HepG2 (cell line): ENCODE data around the gene IGFALS. TPM values are rescaled to one million over a fixed set of nuclear protein-coding genes. Genes with fewer than 3 reads are reported as not detected.

ENCODE experiments used
- AHDC1 ChIP-seq: sonication (generic); formaldehyde crosslinking; IDR thresholded peaks from 2 replicates; pipeline ENCODE4 v1.5.1; 2020; ENCODE audit warnings: mild to moderate bottlenecking, missing genetic modification reagents, borderline replicate concordance
- ATF5 ChIP-seq: sonication (generic); formaldehyde crosslinking; IDR thresholded peaks from 2 replicates; pipeline ENCODE4 v1.4.0; 2020; ENCODE audit warnings: mild to moderate bottlenecking, low read depth, missing genetic modification reagents
- HOXA3 ChIP-seq: sonication (generic); formaldehyde crosslinking; IDR thresholded peaks from 2 replicates; pipeline ENCODE4 v1.5.0; 2020; ENCODE audit warnings: missing genetic modification reagents
- ZNF337 ChIP-seq: sonication (generic); formaldehyde crosslinking; IDR thresholded peaks from 2 replicates; pipeline ENCODE4 v1.5.1; 2020; ENCODE audit warnings: missing genetic modification reagents, low read depth, mild to moderate bottlenecking, borderline replicate concordance
- ZNF652 ChIP-seq: IDR thresholded peaks from 2 replicates; pipeline ENCODE4 v1.6.1; 2016; ENCODE audit warnings: low read depth, borderline replicate concordance
- ZNF788 ChIP-seq: sonication (generic); formaldehyde crosslinking; IDR thresholded peaks from 2 replicates; pipeline ENCODE4 v1.5.0; 2020; ENCODE audit warnings: mild to moderate bottlenecking, missing genetic modification reagents, borderline replicate concordance
- polyA plus RNA-seq, 8 experiments: library from polyadenylated mRNA; depleted of rRNA in 3 of 8; stranded (reverse) in 7 of 8; unstranded in 1 of 8; fragments of >200 nt; fragmentation: Illumina TruSeq in 4 of 8; extraction: Trizol in 4 of 8; gene quantifications; 2 replicates each; pipeline versions ENCODE4 v1.2.1 to v1.2.3, GENCODE V29; 2011 to 2016; ENCODE audit warnings: low read depth in 4 of 8, missing spikeins in 1 of 8, mixed read lengths in 1 of 8; ENCODE audit not compliant: insufficient read depth in 1 of 8
- total RNA-seq, 5 experiments: library from RNA; depleted of rRNA; stranded (reverse); fragments of >200 nt; fragmentation: Illumina TruSeq; extraction: Trizol; gene quantifications; 2 replicates each; pipeline ENCODE4 v1.2.3, GENCODE V29; 2016; ENCODE audit warnings: low read depth in 1 of 5
- TF ChIP-seq, protein P1 (sequence below): sonication (generic); formaldehyde crosslinking; IDR thresholded peaks from 2 replicates; pipeline ENCODE4 v1.4.0; 2020; ENCODE audit warnings: missing genetic modification reagents, borderline replicate concordance
- TF ChIP-seq, protein P2 (sequence below): sonication (generic); formaldehyde crosslinking; IDR thresholded peaks from 2 replicates; pipeline ENCODE4 v1.9.0; 2022; ENCODE audit warnings: missing genetic modification reagents, mild to moderate bottlenecking, borderline replicate concordance

Gene IGFALS
- total and polyA plus RNA-seq, 2 of the 13 experiments (the other 11 are each of a cell fraction or from before 2014, with no cell fraction given) = 0.34 to 2.4 TPM

DNA sequence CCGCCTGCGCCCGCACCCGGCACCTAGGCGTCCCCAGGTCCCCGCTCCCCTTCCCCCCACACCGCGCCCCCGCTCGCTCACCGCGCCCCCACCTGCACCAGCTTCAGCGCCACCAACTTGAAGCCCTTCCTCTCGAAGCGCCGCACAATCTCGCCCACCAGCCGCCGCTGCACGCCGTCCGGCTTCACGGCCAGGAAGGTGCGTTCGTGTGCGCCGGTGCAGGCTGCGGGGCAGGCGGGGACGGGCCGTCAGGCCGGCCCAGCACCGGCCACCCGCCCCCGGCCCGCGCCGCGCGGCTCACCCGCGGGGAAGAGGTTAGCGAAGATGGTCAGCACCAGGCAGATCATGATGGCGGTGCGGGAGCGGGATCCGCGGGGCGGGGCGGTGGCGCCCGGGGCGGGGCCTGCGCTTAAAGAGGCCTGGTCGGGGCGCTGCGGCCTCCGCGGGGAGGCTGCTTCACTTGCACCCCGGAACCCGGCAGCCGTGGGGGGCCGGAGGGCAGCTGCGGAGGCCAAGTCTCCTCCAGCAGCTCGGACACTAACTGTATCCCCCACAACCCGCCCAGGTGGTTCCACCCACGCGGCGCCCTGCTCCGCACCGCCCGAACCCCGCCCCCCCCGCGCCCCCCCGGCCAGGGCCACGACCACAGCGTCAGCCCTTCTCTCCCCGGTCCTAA, 22.2 kb downstream of the IGFALS start, which contains the start of gene NME3 (continued):
- TF ChIP-seq, protein P1, sequence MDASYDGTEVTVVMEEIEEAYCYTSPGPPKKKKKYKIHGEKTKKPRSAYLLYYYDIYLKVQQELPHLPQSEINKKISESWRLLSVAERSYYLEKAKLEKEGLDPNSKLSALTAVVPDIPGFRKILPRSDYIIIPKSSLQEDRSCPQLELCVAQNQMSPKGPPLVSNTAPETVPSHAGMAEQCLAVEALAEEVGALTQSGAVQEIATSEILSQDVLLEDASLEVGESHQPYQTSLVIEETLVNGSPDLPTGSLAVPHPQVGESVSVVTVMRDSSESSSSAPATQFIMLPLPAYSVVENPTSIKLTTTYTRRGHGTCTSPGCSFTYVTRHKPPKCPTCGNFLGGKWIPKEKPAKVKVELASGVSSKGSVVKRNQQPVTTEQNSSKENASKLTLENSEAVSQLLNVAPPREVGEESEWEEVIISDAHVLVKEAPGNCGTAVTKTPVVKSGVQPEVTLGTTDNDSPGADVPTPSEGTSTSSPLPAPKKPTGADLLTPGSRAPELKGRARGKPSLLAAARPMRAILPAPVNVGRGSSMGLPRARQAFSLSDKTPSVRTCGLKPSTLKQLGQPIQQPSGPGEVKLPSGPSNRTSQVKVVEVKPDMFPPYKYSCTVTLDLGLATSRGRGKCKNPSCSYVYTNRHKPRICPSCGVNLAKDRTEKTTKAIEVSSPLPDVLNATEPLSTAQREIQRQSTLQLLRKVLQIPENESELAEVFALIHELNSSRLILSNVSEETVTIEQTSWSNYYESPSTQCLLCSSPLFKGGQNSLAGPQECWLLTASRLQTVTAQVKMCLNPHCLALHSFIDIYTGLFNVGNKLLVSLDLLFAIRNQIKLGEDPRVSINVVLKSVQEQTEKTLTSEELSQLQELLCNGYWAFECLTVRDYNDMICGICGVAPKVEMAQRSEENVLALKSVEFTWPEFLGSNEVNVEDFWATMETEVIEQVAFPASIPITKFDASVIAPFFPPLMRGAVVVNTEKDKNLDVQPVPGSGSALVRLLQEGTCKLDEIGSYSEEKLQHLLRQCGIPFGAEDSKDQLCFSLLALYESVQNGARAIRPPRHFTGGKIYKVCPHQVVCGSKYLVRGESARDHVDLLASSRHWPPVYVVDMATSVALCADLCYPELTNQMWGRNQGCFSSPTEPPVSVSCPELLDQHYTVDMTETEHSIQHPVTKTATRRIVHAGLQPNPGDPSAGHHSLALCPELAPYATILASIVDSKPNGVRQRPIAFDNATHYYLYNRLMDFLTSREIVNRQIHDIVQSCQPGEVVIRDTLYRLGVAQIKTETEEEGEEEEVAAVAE (CRISPR knock-in tag) = no peak
- no peak for TF ChIP-seq AHDC1 (CRISPR knock-in tag)
- TF ChIP-seq ZNF337 = no peak
- TF ChIP-seq, protein P2, sequence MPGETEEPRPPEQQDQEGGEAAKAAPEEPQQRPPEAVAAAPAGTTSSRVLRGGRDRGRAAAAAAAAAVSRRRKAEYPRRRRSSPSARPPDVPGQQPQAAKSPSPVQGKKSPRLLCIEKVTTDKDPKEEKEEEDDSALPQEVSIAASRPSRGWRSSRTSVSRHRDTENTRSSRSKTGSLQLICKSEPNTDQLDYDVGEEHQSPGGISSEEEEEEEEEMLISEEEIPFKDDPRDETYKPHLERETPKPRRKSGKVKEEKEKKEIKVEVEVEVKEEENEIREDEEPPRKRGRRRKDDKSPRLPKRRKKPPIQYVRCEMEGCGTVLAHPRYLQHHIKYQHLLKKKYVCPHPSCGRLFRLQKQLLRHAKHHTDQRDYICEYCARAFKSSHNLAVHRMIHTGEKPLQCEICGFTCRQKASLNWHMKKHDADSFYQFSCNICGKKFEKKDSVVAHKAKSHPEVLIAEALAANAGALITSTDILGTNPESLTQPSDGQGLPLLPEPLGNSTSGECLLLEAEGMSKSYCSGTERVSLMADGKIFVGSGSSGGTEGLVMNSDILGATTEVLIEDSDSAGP (CRISPR knock-in tag) = peak; percentile 52; the same call in 1 of the 2 replicates
- no peak for TF ChIP-seq ZNF788 (CRISPR knock-in tag)
- 0 out of 2 replicates have a peak, but pooled peaks have one; percentile 0 for TF ChIP-seq HOXA3 (CRISPR knock-in tag)
- TF ChIP-seq ATF5 (CRISPR knock-in tag) = no peak
- TF ChIP-seq ZNF652 (CRISPR knock-in tag) = no peak
